ENCODE measurements around the gene ADAM15. TPM values are rescaled to one million over a fixed set of nuclear protein-coding genes. Genes with fewer than 3 reads are reported as not detected.
A peak's percentile ranks its signal among the peaks of the same experiment; 100 is the strongest.

The ADAM15 gene
- total RNA-seq, 1 experiment from 2014 or later, result 187 TPM

- POLR2A ChIA-PET (ENCODE audit: unreplicated experiment), result no interaction called here
- H2AFZ ChIP-seq, result no peak overlapping the region
- H3K27ac ChIP-seq, result peak overlapping the region; percentile 48
- peak overlapping the region; percentile 29 for H3K4me2 ChIP-seq
- CTCF ChIA-PET, result no interaction called here
- no peaks in the 10 kb centered on the region for H3K9me2 ChIP-seq (ENCODE audit: insufficient read depth)
- no peaks in the 10 kb centered on the region for H3K79me2 ChIP-seq (ENCODE audit: low read depth)
- H3K4me3 ChIP-seq, result no peak overlapping the region
- H3K9me3 ChIP-seq (ENCODE audit: insufficient read depth, low read depth), result no peaks in the 10 kb centered on the region
- peaks cover 46% of the 10 kb centered on the region for H3K4me1 ChIP-seq (replicated peaks; ENCODE audit: insufficient read depth)
- TF ChIP-seq EZH2 (IDR thresholded peaks at IDR 0.05; ENCODE audit: low read depth) (no peak), CTCF (conservative IDR thresholded peaks at IDR 0.05) (no peak)
- no peaks in the 10 kb centered on the region for H3K27me3 ChIP-seq (ENCODE audit: insufficient read depth, low read depth)
- intact Hi-C loops (cut with micrococcal nuclease; ENCODE audit: unreplicated experiment), result no loop called here
- no TSS peak for BruUV-seq (replicated peaks)
- H3K36me3 ChIP-seq (ENCODE audit: low read depth), result no peaks in the 10 kb centered on the region
- peak; percentile 75 to 82 for DNase-seq
- H3F3A ChIP-seq (ENCODE audit: insufficient read depth, low read depth), result peaks cover 27% of the 10 kb centered on the region; the same call in 1 of the 2 replicates
- no peaks in the 10 kb centered on the region for H4K20me1 ChIP-seq (ENCODE audit: insufficient read depth)
Observed at GRCh38 chr1:155026588-155026987, 24.5 kb upstream of the ADAM15 start.

- no peak overlapping the region for H2AFZ ChIP-seq
- H3K4me3 ChIP-seq, result no peak overlapping the region
- no TSS peak for BruUV-seq (replicated peaks)
- H3K27ac ChIP-seq, result no peak overlapping the region
- no peaks in the 10 kb centered on the region for H3K27me3 ChIP-seq (ENCODE audit: insufficient read depth, low read depth)
- TF ChIP-seq CTCF (conservative IDR thresholded peaks at IDR 0.05), result no peak
- no peak for TF ChIP-seq EZH2 (IDR thresholded peaks at IDR 0.05; ENCODE audit: low read depth)
- CTCF ChIA-PET, result no interaction called here
- no peak for DNase-seq
- H3K4me1 ChIP-seq (replicated peaks; ENCODE audit: insufficient read depth), result peaks cover 29% of the 10 kb centered on the region
- intact Hi-C loops (cut with micrococcal nuclease; ENCODE audit: unreplicated experiment), result no loop called here
- POLR2A ChIA-PET (ENCODE audit: unreplicated experiment), result no interaction called here
- H4K20me1 ChIP-seq (ENCODE audit: insufficient read depth), result no peaks in the 10 kb centered on the region
- H3F3A ChIP-seq (ENCODE audit: insufficient read depth, low read depth), result peaks cover 17% of the 10 kb centered on the region; the same call in 1 of the 2 replicates
- H3K9me2 ChIP-seq (ENCODE audit: insufficient read depth), result no peaks in the 10 kb centered on the region
- no peak overlapping the region for H3K4me2 ChIP-seq
- no peaks in the 10 kb centered on the region for H3K79me2 ChIP-seq (ENCODE audit: low read depth)
- no peaks in the 10 kb centered on the region for H3K36me3 ChIP-seq (ENCODE audit: low read depth)
- H3K9me3 ChIP-seq (ENCODE audit: insufficient read depth, low read depth), result no peaks in the 10 kb centered on the region
Observed at GRCh38 chr1:155029513-155030242, 21.4 kb upstream of the ADAM15 start.

GRCh38 chr1:155030243-155030795 is 20.8 kb upstream of the ADAM15 start:
- intact Hi-C loops (cut with micrococcal nuclease; ENCODE audit: unreplicated experiment), result no loop called here
- BruUV-seq (replicated peaks), result no TSS peak
- H4K20me1 ChIP-seq (ENCODE audit: insufficient read depth), result no peaks in the 10 kb centered on the region
- peaks cover 23% of the 10 kb centered on the region for H3K4me1 ChIP-seq (replicated peaks; ENCODE audit: insufficient read depth)
- no peaks in the 10 kb centered on the region for H3K36me3 ChIP-seq (ENCODE audit: low read depth)
- TF ChIP-seq EZH2 (IDR thresholded peaks at IDR 0.05; ENCODE audit: low read depth), result no peak
- TF ChIP-seq CTCF (conservative IDR thresholded peaks at IDR 0.05), result no peak
- no peak overlapping the region for H2AFZ ChIP-seq
- CTCF ChIA-PET, result no interaction called here
- H3K4me3 ChIP-seq, result no peak overlapping the region
- H3K79me2 ChIP-seq (ENCODE audit: low read depth), result no peaks in the 10 kb centered on the region
- no peaks in the 10 kb centered on the region for H3K27me3 ChIP-seq (ENCODE audit: insufficient read depth, low read depth)
- POLR2A ChIA-PET (ENCODE audit: unreplicated experiment), result no interaction called here
- H3F3A ChIP-seq (ENCODE audit: insufficient read depth, low read depth), result peaks cover 11% of the 10 kb centered on the region; the same call in 1 of the 2 replicates
- DNase-seq, result no peak
- no peak overlapping the region for H3K4me2 ChIP-seq
- H3K9me2 ChIP-seq (ENCODE audit: insufficient read depth), result no peaks in the 10 kb centered on the region
- H3K27ac ChIP-seq, result no peak overlapping the region
- H3K9me3 ChIP-seq (ENCODE audit: insufficient read depth, low read depth), result no peaks in the 10 kb centered on the region

All from PC-9 (cell line).